ENCODE data around the gene LARGE1. TPM values are rescaled to one million over a fixed set of nuclear protein-coding genes. Genes with fewer than 3 reads are reported as not detected.

The LARGE1 gene
- total RNA-seq, 1 donor = 15.0 TPM

GRCh38 chr22:33940741-33941140 lies 20.5 kb upstream of the LARGE1 start:
- DNase-seq (ENCODE audit: low read depth) = no peak
- no peak for TF ChIP-seq CTCF (IDR thresholded peaks at IDR 0.05; ENCODE audit: insufficient read depth, low read length)
- no peak overlapping the region for H3K4me3 ChIP-seq (ENCODE audit: low read depth, low read length)

GRCh38 chr22:33932997-33933396 lies 12.7 kb upstream of the LARGE1 start:
- H3K4me3 ChIP-seq (ENCODE audit: low read depth, low read length) = no peak overlapping the region
- DNase-seq (ENCODE audit: low read depth) = no peak
- TF ChIP-seq CTCF (IDR thresholded peaks at IDR 0.05; ENCODE audit: insufficient read depth, low read length) = no peak

GRCh38 chr22:33931406-33931805 lies 11.1 kb upstream of the LARGE1 start:
- no peak overlapping the region for H3K4me3 ChIP-seq (ENCODE audit: low read depth, low read length)
- no peak for DNase-seq (ENCODE audit: low read depth)
- TF ChIP-seq CTCF (IDR thresholded peaks at IDR 0.05; ENCODE audit: insufficient read depth, low read length) = no peak

GRCh38 chr22:33927752-33928151 lies 7.5 kb upstream of the LARGE1 start:
- TF ChIP-seq CTCF (IDR thresholded peaks at IDR 0.05; ENCODE audit: insufficient read depth, low read length) = no peak
- H3K4me3 ChIP-seq (ENCODE audit: low read depth, low read length) = no peak overlapping the region
- no peak for DNase-seq (ENCODE audit: low read depth)

GRCh38 chr22:33925194-33925593 lies 4.9 kb upstream of the LARGE1 start:
- H3K4me3 ChIP-seq (ENCODE audit: low read depth, low read length) = no peak overlapping the region
- no peak for DNase-seq (ENCODE audit: low read depth)
- TF ChIP-seq CTCF (IDR thresholded peaks at IDR 0.05; ENCODE audit: insufficient read depth, low read length) = no peak

- DNase-seq (ENCODE audit: low read depth) = peak; percentile 85
- TF ChIP-seq CTCF (IDR thresholded peaks at IDR 0.05; ENCODE audit: insufficient read depth, low read length) = peak; percentile 85
- no peak overlapping the region for H3K4me3 ChIP-seq (ENCODE audit: low read depth, low read length)
Measured at GRCh38 chr22:33923660-33924246, 3.5 kb upstream of the LARGE1 start.

GRCh38 chr22:33923033-33923432 lies 2.8 kb upstream of the LARGE1 start:
- TF ChIP-seq CTCF (IDR thresholded peaks at IDR 0.05; ENCODE audit: insufficient read depth, low read length) = no peak
- peak overlapping the region; percentile 77 for H3K4me3 ChIP-seq (ENCODE audit: low read depth, low read length)
- DNase-seq (ENCODE audit: low read depth) = peak; percentile 35
